ENCODE results near the gene HSPB2.
"Not testable (repeated sequence)": the region's sequence is repeated elsewhere in the genome, so short reads cannot be mapped to it uniquely, and the experiment has no call there.

Gene HSPB2

GRCh38 chr11:111913031-111913861 is 712 bp downstream of the HSPB2 start:
- DNase-seq (ENCODE audit: insufficient read length, low spot score) (no peak), FAIRE-seq (peak; percentile 9)

GRCh38 chr11:111913997-111914396 is 1.5 kb downstream of the HSPB2 start:
- no peak for DNase-seq (ENCODE audit: insufficient read length, low spot score)
- no peak for FAIRE-seq

- DNase-seq (ENCODE audit: insufficient read length, low spot score) (no peak), FAIRE-seq (no peak)
Observed at GRCh38 chr11:111916768-111917167, 4.2 kb downstream of the HSPB2 start.

GRCh38 chr11:111917312-111917711 is 4.8 kb downstream of the HSPB2 start:
- FAIRE-seq (peak; percentile 4), DNase-seq (ENCODE audit: insufficient read length, low spot score) (no peak)

- no peak for DNase-seq (ENCODE audit: insufficient read length, low spot score)
- FAIRE-seq = no peak
Observed at GRCh38 chr11:111917788-111918187, 5.3 kb downstream of the HSPB2 start.

GRCh38 chr11:111918390-111919256 is 6.1 kb downstream of the HSPB2 start, which contains the start of gene C11orf52:
Gene C11orf52, plus strand, starts transcription at chr11:111918913. Its CDS starts 60 bp downstream, at chr11:111918973.
- no peak for DNase-seq (ENCODE audit: insufficient read length, low spot score)

GRCh38 chr11:111920908-111921307 is 8.4 kb downstream of the HSPB2 start:
- peak; percentile 79 for FAIRE-seq
- DNase-seq (ENCODE audit: insufficient read length, low spot score) = no peak

More at GRCh38 chr11:111918390-111919256, 6.1 kb downstream of the HSPB2 start, which contains the start of gene C11orf52:
- FAIRE-seq = peak; percentile 4

- FAIRE-seq (no peak), DNase-seq (ENCODE audit: insufficient read length, low spot score) (no peak)
Observed at GRCh38 chr11:111921541-111922230, 9.2 kb downstream of the HSPB2 start.

GRCh38 chr11:111922803-111923202 is 10.3 kb downstream of the HSPB2 start:
- DNase-seq (ENCODE audit: insufficient read length, low spot score) = no peak
- no peak for FAIRE-seq

- FAIRE-seq = no peak
Observed at GRCh38 chr11:111923351-111923788, 10.8 kb downstream of the HSPB2 start.

GRCh38 chr11:111923951-111924350 is 11.4 kb downstream of the HSPB2 start:
- FAIRE-seq (peak; percentile 9), DNase-seq (ENCODE audit: insufficient read length, low spot score) (no peak)

More at GRCh38 chr11:111923351-111923788, 10.8 kb downstream of the HSPB2 start:
- DNase-seq (ENCODE audit: insufficient read length, low spot score) = no peak

GRCh38 chr11:111925953-111926352 is 13.4 kb downstream of the HSPB2 start:
- FAIRE-seq = peak; percentile 38

GRCh38 chr11:111926505-111927391 is 14.2 kb downstream of the HSPB2 start:
- FAIRE-seq (peak; percentile 97), DNase-seq (ENCODE audit: insufficient read length, low spot score) (peak; percentile 99)

More at GRCh38 chr11:111925953-111926352, 13.4 kb downstream of the HSPB2 start:
- no peak for DNase-seq (ENCODE audit: insufficient read length, low spot score)

- FAIRE-seq (no peak), DNase-seq (ENCODE audit: insufficient read length, low spot score) (no peak)
Observed at GRCh38 chr11:111930472-111930871, 17.9 kb downstream of the HSPB2 start.

GRCh38 chr11:111932611-111932950 is 20.0 kb downstream of the HSPB2 start:
- FAIRE-seq (peak; percentile 36), DNase-seq (ENCODE audit: insufficient read length, low spot score) (no peak)

- FAIRE-seq = not testable (repeated sequence)
Observed at GRCh38 chr11:111933176-111933575, 20.6 kb downstream of the HSPB2 start.

GRCh38 chr11:111933872-111934271 is 21.3 kb downstream of the HSPB2 start:
- no peak for DNase-seq (ENCODE audit: insufficient read length, low spot score)
- no peak for FAIRE-seq

More at GRCh38 chr11:111933176-111933575, 20.6 kb downstream of the HSPB2 start:
- not testable (repeated sequence) for DNase-seq (ENCODE audit: insufficient read length, low spot score)

- DNase-seq (ENCODE audit: insufficient read length, low spot score) = no peak
- FAIRE-seq = peak; percentile 23
Observed at GRCh38 chr11:111934306-111934705, 21.8 kb downstream of the HSPB2 start.

GRCh38 chr11:111935317-111936039 is 22.9 kb downstream of the HSPB2 start:
- FAIRE-seq = peak; percentile 54
- DNase-seq (ENCODE audit: insufficient read length, low spot score) = no peak

Measured in HTR-8/SVneo (cell line).